Measurements from ENCODE around the gene MUC5B. TPM values are rescaled to one million over a fixed set of nuclear protein-coding genes. Genes with fewer than 3 reads are reported as not detected.

MUC5B gene
- total and polyA plus RNA-seq, 4 donors = 0.17 to 0.95 (median 0.50) TPM; not detected in 1

GRCh38 chr11:1217151-1217550 lies 5.7 kb upstream of the MUC5B start:
- peaks cover 0 to 6% (median 1%) of the 10 kb centered on the region in 4 donors for H3K27me3 ChIP-seq (ENCODE audit: control insufficient read depth in 4 of 4, insufficient read depth in 4 of 4, low read length in 3 of 4)
- WGBS = 92% methylated on average over 17 of the region's 17 CpGs

GRCh38 chr11:1218256-1218787 lies 4.5 kb upstream of the MUC5B start:
- Histone ChIP-seq H3K9ac (ENCODE audit: low read depth in 1 of 2, low read length in 2 of 2) (no peak overlapping the region), H3K27me3 (ENCODE audit: control insufficient read depth in 4 of 4, insufficient read depth in 4 of 4, low read length in 3 of 4) (peaks cover 0 to 6% (median 1%) of the 10 kb centered on the region in 4 donors), H3K27ac (ENCODE audit: low read depth in 1 of 2, low read length in 2 of 2) (no peak overlapping the region), H3K9me3 (ENCODE audit: control insufficient read depth in 4 of 4, low read length in 3 of 4) (no peaks in the 10 kb centered on the region), H3K4me3 (ENCODE audit: low read depth in 1 of 3, low read length in 3 of 3) (no peak overlapping the region), H3K36me3 (ENCODE audit: control insufficient read depth in 4 of 4, insufficient read depth in 3 of 4, low read depth in 1 of 4, low read length in 3 of 4) (no peaks in the 10 kb centered on the region), H3K4me1 (ENCODE audit: control insufficient read depth in 4 of 4, insufficient read depth in 4 of 4, low read length in 3 of 4) (no peaks in the 10 kb centered on the region)
- no peak for DNase-seq (ENCODE audit: low spot score)
- 73% methylated on average over 15 of the region's 15 CpGs for WGBS
- TF ChIP-seq FOXA1 (IDR thresholded peaks at IDR 0.05) = no peak
- TF ChIP-seq EGR1 (IDR thresholded peaks at IDR 0.05; ENCODE audit: low read depth in 2 of 2) = no peak
- no peak for TF ChIP-seq FOXA2 (IDR thresholded peaks at IDR 0.05)
- no peak for TF ChIP-seq RXRA (IDR thresholded peaks at IDR 0.05)
- no peak for TF ChIP-seq TAF1 (conservative IDR thresholded peaks at IDR 0.05)
- no peak for TF ChIP-seq HNF4A (conservative IDR thresholded peaks at IDR 0.05)
- no peak for TF ChIP-seq ATF3 (IDR thresholded peaks at IDR 0.05)
- TF ChIP-seq SP1 (IDR thresholded peaks at IDR 0.05) = no peak
- TF ChIP-seq REST (IDR thresholded peaks at IDR 0.05) = no peak

More at GRCh38 chr11:1217151-1217550, 5.7 kb upstream of the MUC5B start:
- TF ChIP-seq FOXA2 (IDR thresholded peaks at IDR 0.05) = no peak
- no peak for TF ChIP-seq GABPA (IDR thresholded peaks at IDR 0.05 in 1 of 2, conservative IDR thresholded peaks at IDR 0.05 in 1 of 2)
- no peak for TF ChIP-seq TAF1 (conservative IDR thresholded peaks at IDR 0.05)
- no peak for TF ChIP-seq ATF3 (IDR thresholded peaks at IDR 0.05)
- TF ChIP-seq ZBTB33 (IDR thresholded peaks at IDR 0.05) = no peak
- TF ChIP-seq JUND (IDR thresholded peaks at IDR 0.05) = no peak
- TF ChIP-seq HNF4A (conservative IDR thresholded peaks at IDR 0.05) = no peak
- no peak for TF ChIP-seq YY1 (IDR thresholded peaks at IDR 0.05)
- TF ChIP-seq REST (IDR thresholded peaks at IDR 0.05) = no peak
- TF ChIP-seq EGR1 (IDR thresholded peaks at IDR 0.05; ENCODE audit: low read depth in 2 of 2) = no peak
- TF ChIP-seq HNF4G (IDR thresholded peaks at IDR 0.05) = no peak
- TF ChIP-seq FOXA1 (IDR thresholded peaks at IDR 0.05) = no peak
- TF ChIP-seq RXRA (IDR thresholded peaks at IDR 0.05) = no peak
- no peak for TF ChIP-seq MAX (IDR thresholded peaks at IDR 0.05)
- Histone ChIP-seq H3K27ac (ENCODE audit: low read depth in 1 of 2, low read length in 2 of 2) (no peak overlapping the region), H3K4me3 (ENCODE audit: low read depth in 1 of 3, low read length in 3 of 3) (no peak overlapping the region), H3K36me3 (ENCODE audit: control insufficient read depth in 4 of 4, insufficient read depth in 3 of 4, low read depth in 1 of 4, low read length in 3 of 4) (no peaks in the 10 kb centered on the region), H3K4me1 (ENCODE audit: control insufficient read depth in 4 of 4, insufficient read depth in 4 of 4, low read length in 3 of 4) (no peaks in the 10 kb centered on the region), H3K9me3 (ENCODE audit: control insufficient read depth in 4 of 4, low read length in 3 of 4) (no peaks in the 10 kb centered on the region), H3K9ac (ENCODE audit: low read depth in 1 of 2, low read length in 2 of 2) (no peak overlapping the region)
- no peak for DNase-seq (ENCODE audit: low spot score)

Measured in liver (tissue), 9 donors.